ENCODE results near the gene MT2A. TPM values are rescaled to one million over a fixed set of nuclear protein-coding genes. Genes with fewer than 3 reads are reported as not detected.
"Not testable (repeated sequence)": the region's sequence is repeated elsewhere in the genome, so short reads cannot be mapped to it uniquely, and the experiment has no call there.

The MT2A gene
- total and polyA plus RNA-seq, 7 experiments from 2014 or later, result 15.0 to 435 (median 40.7) TPM

GRCh38 chr16:56571525-56571924 is 36.9 kb upstream of the MT2A start:
- intact Hi-C loops (cut with micrococcal nuclease), result no loop called here
- peak overlapping the region in 1 of 9 donors; percentile 22 for H3K27ac Mint-ChIP-seq
- ChIA-PET CTCF (interaction anchor here (1.5 kb wide), 1 partner anchor 130 kb away, joined by 6 read pairs; no protein-coding TSS in a partner anchor), POLR2A (no interaction called here)
- Histone ChIP-seq H3K36me3 (ENCODE audit: control insufficient read depth in 2 of 3, insufficient read depth in 3 of 3, low read length in 3 of 3) (no peaks in the 10 kb centered on the region), H3K27ac (ENCODE audit: low read depth, low read length) (no peak overlapping the region), H3K9me3 (ENCODE audit: control insufficient read depth in 2 of 3, low read length in 3 of 3) (no peaks in the 10 kb centered on the region), H3K4me3 (ENCODE audit: low read length) (no peak overlapping the region), H3K4me1 (ENCODE audit: control insufficient read depth in 2 of 2, insufficient read depth in 2 of 2, low read length in 2 of 2) (no peaks in the 10 kb centered on the region), H3K27me3 (ENCODE audit: control insufficient read depth in 2 of 2, insufficient read depth in 2 of 2, low read length in 2 of 2) (no peaks in the 10 kb centered on the region)
- peaks cover 0 to 11% (median 0%) of the 10 kb centered on the region in 11 donors for H3K9me3 Mint-ChIP-seq
- DNase-seq (no peak), ATAC-seq (no peak)
- H3K4me3 Mint-ChIP-seq, result no peak overlapping the region
- peaks cover 0 to 8% (median 0%) of the 10 kb centered on the region in 5 donors for H3K27me3 Mint-ChIP-seq
- H3K4me1 Mint-ChIP-seq, result peaks cover 0 to under 1% (median under 1%) of the 10 kb centered on the region in 7 donors
- H3K36me3 Mint-ChIP-seq, result no peaks in the 10 kb centered on the region

- ATAC-seq, result no peak
- H3K4me3 ChIP-seq (ENCODE audit: low read length), result no peak overlapping the region
- intact Hi-C loops (cut with micrococcal nuclease), result loop anchor here in 1 of 2 donors (5.0 kb wide), 1 partner anchor 53 kb away; the partner anchor contains the start of gene MT1E
- CTCF ChIA-PET, result interaction anchor here (2.5 to 5.7 kb wide), 2 partner anchors 61 to 127 kb away, joined by 11 to 86 read pairs; no protein-coding TSS in a partner anchor
- Mint-ChIP-seq H3K36me3 (no peaks in the 10 kb centered on the region), H3K27me3 (peaks cover 0 to 10% (median 0%) of the 10 kb centered on the region in 5 donors), H3K4me3 (no peak overlapping the region), H3K4me1 (peaks cover 0 to 9% (median 8%) of the 10 kb centered on the region in 7 donors), H3K9me3 (peaks cover 0 to 11% (median 0%) of the 10 kb centered on the region in 11 donors), H3K27ac (no peak overlapping the region)
- no peaks in the 10 kb centered on the region for H3K9me3 ChIP-seq (ENCODE audit: control insufficient read depth in 2 of 3, low read length in 3 of 3)
- no peaks in the 10 kb centered on the region for H3K27me3 ChIP-seq (ENCODE audit: control insufficient read depth in 2 of 2, insufficient read depth in 2 of 2, low read length in 2 of 2)
- no peak for DNase-seq
- POLR2A ChIA-PET, result no interaction called here
- H3K36me3 ChIP-seq (ENCODE audit: control insufficient read depth in 2 of 3, insufficient read depth in 3 of 3, low read length in 3 of 3), result no peaks in the 10 kb centered on the region
- no peak overlapping the region for H3K27ac ChIP-seq (ENCODE audit: low read depth, low read length)
- peaks cover 3 to 8% of the 10 kb centered on the region in 2 donors for H3K4me1 ChIP-seq (ENCODE audit: control insufficient read depth in 2 of 2, insufficient read depth in 2 of 2, low read length in 2 of 2)
These were observed 33.8 kb upstream of the MT2A start for GRCh38 chr16:56574625-56575024.

- ChIA-PET CTCF (interaction anchor here (0.6 to 5.7 kb wide), 25 partner anchors 8 to 875 kb away, joined by 3 to 86 read pairs (median 4); partner anchors contain the start of gene MT1X), POLR2A (interaction anchor here (1.1 to 2.8 kb wide), 5 partner anchors 29 to 131 kb away, joined by 3 to 17 read pairs (median 10); partner anchors contain the start of gene MT2A)
- Mint-ChIP-seq H3K27ac (peak overlapping the region; percentile 53 to 89 (median 76)), H3K36me3 (no peaks in the 10 kb centered on the region), H3K27me3 (peaks cover 0 to 19% (median 0%) of the 10 kb centered on the region in 5 donors), H3K4me3 (no peak overlapping the region), H3K4me1 (peaks cover 0 to 9% (median 8%) of the 10 kb centered on the region in 7 donors), H3K9me3 (peaks cover 0 to 11% (median 0%) of the 10 kb centered on the region in 11 donors)
- Histone ChIP-seq H3K27ac (ENCODE audit: low read depth, low read length) (no peak overlapping the region), H3K27me3 (ENCODE audit: control insufficient read depth in 2 of 2, insufficient read depth in 2 of 2, low read length in 2 of 2) (no peaks in the 10 kb centered on the region), H3K9me3 (ENCODE audit: control insufficient read depth in 2 of 3, low read length in 3 of 3) (no peaks in the 10 kb centered on the region), H3K4me1 (ENCODE audit: control insufficient read depth in 2 of 2, insufficient read depth in 2 of 2, low read length in 2 of 2) (peaks cover 3 to 8% of the 10 kb centered on the region in 2 donors), H3K4me3 (ENCODE audit: low read length) (no peak overlapping the region), H3K36me3 (ENCODE audit: control insufficient read depth in 2 of 3, insufficient read depth in 3 of 3, low read length in 3 of 3) (no peaks in the 10 kb centered on the region)
- peak; percentile 100 for ATAC-seq
- intact Hi-C loops (cut with micrococcal nuclease), result loop anchor here (1.0 to 5.0 kb wide), 12 partner anchors 24 to 375 kb away; partner anchors contain the start of genes MT1E (in 1 of the 2), MT1X (in 1 of the 2) and MT2A (in 1 of the 2)
- peak; percentile 81 to 92 (median 88) for DNase-seq
These were observed 31.6 kb upstream of the MT2A start for GRCh38 chr16:56576585-56577299.

GRCh38 chr16:56577300-56577625 is 31.1 kb upstream of the MT2A start:
- ATAC-seq (no peak), DNase-seq (no peak)
- Histone ChIP-seq H3K36me3 (ENCODE audit: control insufficient read depth in 2 of 3, insufficient read depth in 3 of 3, low read length in 3 of 3) (no peaks in the 10 kb centered on the region), H3K27me3 (ENCODE audit: control insufficient read depth in 2 of 2, insufficient read depth in 2 of 2, low read length in 2 of 2) (no peaks in the 10 kb centered on the region), H3K4me1 (ENCODE audit: control insufficient read depth in 2 of 2, insufficient read depth in 2 of 2, low read length in 2 of 2) (peaks cover 3 to 8% of the 10 kb centered on the region in 2 donors), H3K27ac (ENCODE audit: low read depth, low read length) (no peak overlapping the region), H3K9me3 (ENCODE audit: control insufficient read depth in 2 of 3, low read length in 3 of 3) (no peaks in the 10 kb centered on the region), H3K4me3 (ENCODE audit: low read length) (no peak overlapping the region)
- Mint-ChIP-seq H3K27me3 (peaks cover 0 to 23% (median 0%) of the 10 kb centered on the region in 5 donors), H3K9me3 (peaks cover 0 to 11% (median 0%) of the 10 kb centered on the region in 11 donors), H3K4me1 (peaks cover 0 to 9% (median 8%) of the 10 kb centered on the region in 7 donors), H3K27ac (peak overlapping the region; percentile 53 to 89 (median 76)), H3K36me3 (no peaks in the 10 kb centered on the region), H3K4me3 (no peak overlapping the region)
- intact Hi-C loops (cut with micrococcal nuclease), result loop anchor here (1.0 to 5.0 kb wide), 12 partner anchors 23 to 374 kb away; partner anchors contain the start of genes MT1E (in 1 of the 2), MT1X (in 1 of the 2) and MT2A (in 1 of the 2)
- CTCF ChIA-PET, result interaction anchor here (0.5 to 5.7 kb wide), 19 partner anchors 8 to 875 kb away, joined by 3 to 86 read pairs (median 4); partner anchors contain the start of gene MT1X
- POLR2A ChIA-PET, result interaction anchor here (1.1 to 2.8 kb wide), 5 partner anchors 30 to 131 kb away, joined by 3 to 17 read pairs (median 10); partner anchors contain the start of gene MT2A

- intact Hi-C loops (cut with micrococcal nuclease), result no loop called here
- no peak for ATAC-seq
- H3K4me1 ChIP-seq (ENCODE audit: control insufficient read depth in 2 of 2, insufficient read depth in 2 of 2, low read length in 2 of 2), result peaks cover 3 to 8% of the 10 kb centered on the region in 2 donors
- no peak overlapping the region for H3K27ac ChIP-seq (ENCODE audit: low read depth, low read length)
- H3K4me1 Mint-ChIP-seq, result peaks cover 0 to 9% (median 8%) of the 10 kb centered on the region in 7 donors
- H3K27me3 Mint-ChIP-seq, result peaks cover 0 to 39% (median 0%) of the 10 kb centered on the region in 5 donors
- H3K9me3 Mint-ChIP-seq, result no peaks in the 10 kb centered on the region
- no peaks in the 10 kb centered on the region for H3K36me3 Mint-ChIP-seq
- H3K36me3 ChIP-seq (ENCODE audit: control insufficient read depth in 2 of 3, insufficient read depth in 3 of 3, low read length in 3 of 3), result no peaks in the 10 kb centered on the region
- H3K4me3 ChIP-seq (ENCODE audit: low read length), result no peak overlapping the region
- ChIA-PET CTCF (interaction anchor here (1.1 kb wide), 1 partner anchor 120 kb away, joined by 3 read pairs; no protein-coding TSS in a partner anchor), POLR2A (no interaction called here)
- no peaks in the 10 kb centered on the region for H3K9me3 ChIP-seq (ENCODE audit: control insufficient read depth in 2 of 3, low read length in 3 of 3)
- no peak overlapping the region for H3K4me3 Mint-ChIP-seq
- DNase-seq, result no peak
- no peak overlapping the region for H3K27ac Mint-ChIP-seq
- H3K27me3 ChIP-seq (ENCODE audit: control insufficient read depth in 2 of 2, insufficient read depth in 2 of 2, low read length in 2 of 2), result no peaks in the 10 kb centered on the region
These were observed 27.9 kb upstream of the MT2A start for GRCh38 chr16:56580391-56581048.

- ATAC-seq; H3K4me1 Mint-ChIP-seq; H3K4me3 Mint-ChIP-seq; H3K4me3 ChIP-seq (ENCODE audit: low read length); H3K9me3 Mint-ChIP-seq; CTCF ChIA-PET; H3K36me3 Mint-ChIP-seq; intact Hi-C loops (cut with micrococcal nuclease); H3K27ac ChIP-seq (ENCODE audit: low read depth, low read length); H3K36me3 ChIP-seq (ENCODE audit: control insufficient read depth in 2 of 3, insufficient read depth in 3 of 3, low read length in 3 of 3); H3K9me3 ChIP-seq (ENCODE audit: control insufficient read depth in 2 of 3, low read length in 3 of 3); DNase-seq; H3K4me1 ChIP-seq (ENCODE audit: control insufficient read depth in 2 of 2, insufficient read depth in 2 of 2, low read length in 2 of 2); H3K27me3 ChIP-seq (ENCODE audit: control insufficient read depth in 2 of 2, insufficient read depth in 2 of 2, low read length in 2 of 2); H3K27ac Mint-ChIP-seq: not testable (repeated sequence)
- H3K27me3 Mint-ChIP-seq, result peaks cover 0 to 50% (median 6%) of the 10 kb centered on the region in 5 donors
- POLR2A ChIA-PET, result interaction anchor here (1.5 kb wide), 1 partner anchor 119 kb away, joined by 5 read pairs; no protein-coding TSS in a partner anchor
These were observed 25.5 kb upstream of the MT2A start for GRCh38 chr16:56582911-56583310.

Data from naive thymus-derived CD4-positive, alpha-beta T cell (primary cell).